GM12872 (cell line): ENCODE data around the gene SLC25A51.

ENCODE experiments used
- TF ChIP-seq, protein P1 (sequence below): IDR thresholded peaks from 3 replicates; pipeline ENCODE4 v1.5.1; 2011; ENCODE audit warnings: low read depth, mild to moderate bottlenecking, low read length, moderate library complexity; ENCODE audit not compliant: insufficient read depth

The SLC25A51 gene

GRCh38 chr9:37913480-37914153 is 9.7 kb upstream of the SLC25A51 start:
- TF ChIP-seq, protein P1, sequence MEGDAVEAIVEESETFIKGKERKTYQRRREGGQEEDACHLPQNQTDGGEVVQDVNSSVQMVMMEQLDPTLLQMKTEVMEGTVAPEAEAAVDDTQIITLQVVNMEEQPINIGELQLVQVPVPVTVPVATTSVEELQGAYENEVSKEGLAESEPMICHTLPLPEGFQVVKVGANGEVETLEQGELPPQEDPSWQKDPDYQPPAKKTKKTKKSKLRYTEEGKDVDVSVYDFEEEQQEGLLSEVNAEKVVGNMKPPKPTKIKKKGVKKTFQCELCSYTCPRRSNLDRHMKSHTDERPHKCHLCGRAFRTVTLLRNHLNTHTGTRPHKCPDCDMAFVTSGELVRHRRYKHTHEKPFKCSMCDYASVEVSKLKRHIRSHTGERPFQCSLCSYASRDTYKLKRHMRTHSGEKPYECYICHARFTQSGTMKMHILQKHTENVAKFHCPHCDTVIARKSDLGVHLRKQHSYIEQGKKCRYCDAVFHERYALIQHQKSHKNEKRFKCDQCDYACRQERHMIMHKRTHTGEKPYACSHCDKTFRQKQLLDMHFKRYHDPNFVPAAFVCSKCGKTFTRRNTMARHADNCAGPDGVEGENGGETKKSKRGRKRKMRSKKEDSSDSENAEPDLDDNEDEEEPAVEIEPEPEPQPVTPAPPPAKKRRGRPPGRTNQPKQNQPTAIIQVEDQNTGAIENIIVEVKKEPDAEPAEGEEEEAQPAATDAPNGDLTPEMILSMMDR, result peak; percentile 98

DNA sequence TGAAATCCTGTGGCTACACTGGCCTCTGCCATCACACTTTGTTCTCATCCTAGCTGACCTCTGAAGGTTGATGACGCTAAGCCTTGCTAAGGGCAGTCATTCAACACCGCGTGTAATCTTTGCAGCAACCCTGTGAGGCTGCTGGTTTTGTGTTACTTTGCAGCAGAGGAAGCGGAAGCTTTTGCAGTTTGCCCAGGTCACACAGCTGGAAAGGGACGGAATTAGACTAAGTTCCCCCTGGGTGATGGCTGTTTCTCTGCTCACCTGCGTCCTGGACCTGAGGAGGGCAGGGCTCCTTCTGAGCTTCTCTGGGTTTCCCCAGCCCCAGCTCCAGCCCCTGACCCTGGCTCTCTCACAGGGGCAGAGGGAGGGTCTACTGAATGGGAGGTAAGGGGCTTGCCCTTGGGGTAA is 7.3 kb upstream of the SLC25A51 start:
- TF ChIP-seq, protein P1, result no peak

DNA sequence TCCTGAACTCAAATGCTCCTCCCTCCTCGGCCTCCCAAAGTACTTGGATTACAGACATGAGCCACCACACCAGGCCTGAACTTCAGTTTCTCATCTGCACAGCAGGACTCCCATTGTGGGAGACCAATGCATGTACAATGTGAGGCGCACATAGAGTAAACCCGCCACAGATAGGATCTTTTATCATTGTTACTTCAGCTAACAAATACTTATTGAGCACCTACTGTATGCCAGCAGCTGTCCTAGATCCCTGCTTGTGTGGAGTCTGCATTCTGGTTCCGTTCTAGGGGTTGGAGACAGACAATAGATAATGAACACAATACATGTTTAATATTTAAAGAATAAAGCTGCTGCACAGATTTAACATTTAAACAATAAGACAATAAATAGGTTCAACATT is 6.3 kb upstream of the SLC25A51 start:
- TF ChIP-seq, protein P1, result no peak

DNA sequence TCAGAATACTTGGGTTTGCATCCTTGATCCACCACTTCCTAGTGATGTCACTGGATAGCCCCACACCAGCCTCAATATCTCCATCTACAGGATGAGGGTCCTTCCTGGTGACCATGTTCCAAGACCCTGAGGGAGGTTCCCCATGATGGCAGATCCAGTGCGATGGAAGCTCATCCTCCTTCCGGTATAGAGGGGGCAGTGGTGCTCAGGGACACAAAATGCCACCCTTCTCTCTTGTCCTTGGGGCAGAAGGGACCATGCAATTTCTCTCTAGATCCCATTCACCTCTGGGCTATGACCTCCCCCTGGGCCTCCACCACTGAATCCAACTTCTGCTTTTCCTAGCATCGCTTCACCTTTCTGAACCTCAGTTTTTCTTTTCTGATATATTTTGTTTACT is 5.4 kb upstream of the SLC25A51 start:
- TF ChIP-seq, protein P1, result no peak

- TF ChIP-seq, protein P1, result no peak
Measured at GRCh38 chr9:37908698-37909186, 4.8 kb upstream of the SLC25A51 start.

DNA sequence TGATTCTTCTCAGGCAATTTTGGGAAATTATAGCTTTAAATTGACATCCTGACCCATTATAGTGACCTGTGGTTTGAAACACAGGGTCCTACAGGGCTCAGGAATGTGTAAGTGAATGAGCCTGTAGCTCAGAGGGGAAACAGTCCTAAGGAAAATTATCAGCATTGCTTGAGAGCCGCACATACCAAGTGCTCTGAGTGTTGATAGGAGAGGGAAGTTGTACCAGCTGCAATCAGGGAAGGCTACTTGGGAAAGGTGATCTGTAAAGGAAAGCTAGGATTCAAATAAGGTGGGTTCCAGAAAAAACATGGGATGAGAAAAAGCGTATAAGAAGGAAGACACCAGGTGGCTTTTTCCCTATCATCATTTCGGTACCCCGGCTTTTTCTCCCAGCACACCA is 4.4 kb upstream of the SLC25A51 start:
- TF ChIP-seq, protein P1, result no peak

DNA sequence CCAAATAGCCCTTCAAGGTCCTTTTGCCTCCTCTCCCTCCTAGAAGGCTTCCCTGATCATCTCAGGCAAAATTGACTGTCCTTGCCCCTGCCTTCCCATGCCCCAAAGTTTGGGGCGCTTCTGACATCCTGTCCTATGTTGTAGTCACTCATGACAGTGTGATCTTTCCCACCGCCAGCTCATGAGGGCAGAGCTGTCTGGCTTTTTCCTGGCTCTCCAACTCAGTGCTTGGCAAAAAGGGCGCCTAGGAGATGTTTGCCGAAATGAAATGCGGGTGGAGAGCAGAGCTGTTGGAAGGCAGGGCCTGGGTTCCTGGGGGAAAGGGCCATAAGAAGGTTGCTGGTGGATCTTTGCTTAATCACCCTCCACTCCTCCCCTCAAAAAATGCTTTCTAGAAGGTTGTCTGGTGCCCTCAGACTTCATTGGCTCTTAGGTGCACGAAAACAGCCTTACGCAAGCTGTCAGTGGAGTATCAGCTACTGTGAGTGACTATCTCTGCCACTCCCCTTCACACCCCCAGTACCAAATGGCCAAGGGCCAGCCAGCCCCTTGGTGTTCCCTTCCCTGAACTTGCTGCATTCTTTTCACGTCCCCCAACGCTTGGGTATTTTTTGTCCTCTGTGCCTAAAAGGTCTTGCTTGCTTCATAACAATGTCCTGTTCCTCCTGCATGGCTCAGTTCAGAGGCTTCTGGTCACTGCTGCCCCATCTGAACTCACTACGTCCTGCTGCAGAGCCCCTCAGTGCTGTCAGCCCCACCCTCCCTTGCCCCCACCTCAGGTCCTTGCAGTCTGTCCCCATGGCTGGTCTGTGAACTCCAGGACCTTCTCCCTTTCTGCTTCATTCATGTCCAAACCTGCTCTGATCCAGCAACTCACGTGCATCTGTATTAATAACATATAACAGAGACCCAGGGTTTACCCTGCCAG is 2.6 kb upstream of the SLC25A51 start:
- TF ChIP-seq, protein P1, result no peak
